OCI-LY3 (cell line): ENCODE measurements around the gene MS4A4E.

ENCODE experiments used
- H2AFZ ChIP-seq: fragments of 200-600, 300-600 bp; shearing (Covaris generic); 2 replicates; pipeline ENCODE4 v1.6.0; 2014; ENCODE audit warnings: antibody characterized with exemption, low read depth, low read length
- H3K27ac ChIP-seq: fragments of 200-600, 300-600 bp; sonication (generic); 2 replicates; pipeline ENCODE4 v1.5.1; 2014; ENCODE audit warnings: mild to moderate bottlenecking, low read length, moderate library complexity, mixed read lengths
- H3K27me3 ChIP-seq: fragments of 200-600, 300-600 bp; sonication (generic); 2 replicates; pipeline ENCODE4 v1.6.1; 2014; ENCODE audit warnings: low read depth, low read length, mixed read lengths
- H3K36me3 ChIP-seq: fragments of 200-600, 300-600 bp; sonication (generic); replicated peaks from 2 replicates; pipeline ENCODE3; 2014; ENCODE audit warnings: low read depth, low read length, mixed read lengths
- H3K4me1 ChIP-seq: fragments of 300-600, 200-600 bp; sonication (generic); 2 replicates; pipeline ENCODE4 v1.6.1; 2014; ENCODE audit warnings: low read length, mixed read lengths
- H3K4me2 ChIP-seq: fragments of 200-600, 300-600 bp; sonication (generic); 2 replicates; pipeline ENCODE4 v1.6.1; 2014; ENCODE audit warnings: low read length, mixed read lengths
- H3K4me3 ChIP-seq: fragments of 300-600, 200-600 bp; sonication (generic); 2 replicates; pipeline ENCODE4 v1.5.1; 2014; ENCODE audit warnings: antibody characterized with exemption, mild to moderate bottlenecking, low read length, moderate library complexity
- H3K79me2 ChIP-seq: fragments of 300-600, 200-600 bp; shearing (Covaris generic); 2 replicates; pipeline ENCODE4 v1.6.1; 2014; ENCODE audit warnings: mild to moderate bottlenecking, low read length, mixed read lengths
- H3K9ac ChIP-seq: fragments of 300-600, 200-600 bp; shearing (Covaris generic); 2 replicates; pipeline ENCODE4 v1.6.0; 2014; ENCODE audit warnings: mild to moderate bottlenecking, low read length, moderate library complexity
- H3K9me3 ChIP-seq: fragments of 200-600, 300-600 bp; shearing (Covaris generic); 2 replicates; pipeline ENCODE4 v1.6.1; 2014; ENCODE audit warnings: low read length, mixed read lengths; ENCODE audit not compliant: insufficient read depth
- H4K20me1 ChIP-seq: fragments of 200-600, 300-600 bp; sonication (generic); 2 replicates; pipeline ENCODE4 v1.6.1; 2016; ENCODE audit warnings: low read length, mixed read lengths; ENCODE audit not compliant: insufficient read depth
- CTCF ChIP-seq: fragments of 200-600, 300-600 bp; sonication (generic); IDR thresholded peaks from 2 replicates; pipeline ENCODE4 v1.5.1; 2014; ENCODE audit warnings: antibody characterized with exemption, low read length, low read depth
- EZH2phosphoT487 ChIP-seq: fragments of 200-600 bp; shearing (Covaris generic); IDR thresholded peaks from 2 replicates; pipeline ENCODE4 v1.6.1; 2018; ENCODE audit warnings: antibody characterized with exemption, mixed run types, low read depth

MS4A4E gene

GRCh38 chr11:60222141-60222540 is 20.8 kb downstream of the MS4A4E start:
- H3K79me2 ChIP-seq: no peaks in the 10 kb centered on the region
- no peaks in the 10 kb centered on the region for H3K27me3 ChIP-seq
- no peaks in the 10 kb centered on the region for H3K36me3 ChIP-seq
- H3K4me3 ChIP-seq: no peak overlapping the region
- no peaks in the 10 kb centered on the region for H3K9me3 ChIP-seq
- H4K20me1 ChIP-seq: no peaks in the 10 kb centered on the region
- no peak overlapping the region for H3K9ac ChIP-seq
- no peak overlapping the region for H3K4me2 ChIP-seq
- H2AFZ ChIP-seq: no peak overlapping the region
- no peak overlapping the region for H3K27ac ChIP-seq
- H3K4me1 ChIP-seq: peaks cover 12% of the 10 kb centered on the region
- TF ChIP-seq EZH2phosphoT487: no peak
- TF ChIP-seq CTCF: no peak

GRCh38 chr11:60221692-60222091 is 21.2 kb downstream of the MS4A4E start:
- Histone ChIP-seq H3K4me3 (no peak overlapping the region), H3K9me3 (no peaks in the 10 kb centered on the region), H3K4me2 (no peak overlapping the region), H3K27ac (no peak overlapping the region), H2AFZ (no peak overlapping the region), H4K20me1 (no peaks in the 10 kb centered on the region), H3K79me2 (no peaks in the 10 kb centered on the region), H3K4me1 (peaks cover 12% of the 10 kb centered on the region), H3K27me3 (no peaks in the 10 kb centered on the region), H3K36me3 (no peaks in the 10 kb centered on the region), H3K9ac (no peak overlapping the region)
- no peak for TF ChIP-seq CTCF
- no peak for TF ChIP-seq EZH2phosphoT487

GRCh38 chr11:60221181-60221580 is 21.8 kb downstream of the MS4A4E start:
- Histone ChIP-seq H3K4me2 (no peak overlapping the region), H4K20me1 (no peaks in the 10 kb centered on the region), H3K36me3 (no peaks in the 10 kb centered on the region), H3K4me3 (no peak overlapping the region), H3K9me3 (no peaks in the 10 kb centered on the region), H3K27ac (no peak overlapping the region), H3K79me2 (no peaks in the 10 kb centered on the region), H2AFZ (no peak overlapping the region), H3K4me1 (peaks cover 12% of the 10 kb centered on the region), H3K27me3 (no peaks in the 10 kb centered on the region), H3K9ac (no peak overlapping the region)
- TF ChIP-seq CTCF (no peak), EZH2phosphoT487 (no peak)

GRCh38 chr11:60214386-60214785 is 28.6 kb downstream of the MS4A4E start:
- no peaks in the 10 kb centered on the region for H3K4me1 ChIP-seq
- H3K4me2 ChIP-seq: no peak overlapping the region
- no peaks in the 10 kb centered on the region for H4K20me1 ChIP-seq
- no peaks in the 10 kb centered on the region for H3K27me3 ChIP-seq
- H3K9ac ChIP-seq: no peak overlapping the region
- no peak overlapping the region for H2AFZ ChIP-seq
- no peaks in the 10 kb centered on the region for H3K79me2 ChIP-seq
- H3K36me3 ChIP-seq: no peaks in the 10 kb centered on the region
- no peaks in the 10 kb centered on the region for H3K9me3 ChIP-seq
- TF ChIP-seq CTCF (no peak), EZH2phosphoT487 (no peak)
- no peak overlapping the region for H3K27ac ChIP-seq
- H3K4me3 ChIP-seq: no peak overlapping the region
